ENCODE results near the gene ADH4.

- TF ChIP-seq, protein P1, sequence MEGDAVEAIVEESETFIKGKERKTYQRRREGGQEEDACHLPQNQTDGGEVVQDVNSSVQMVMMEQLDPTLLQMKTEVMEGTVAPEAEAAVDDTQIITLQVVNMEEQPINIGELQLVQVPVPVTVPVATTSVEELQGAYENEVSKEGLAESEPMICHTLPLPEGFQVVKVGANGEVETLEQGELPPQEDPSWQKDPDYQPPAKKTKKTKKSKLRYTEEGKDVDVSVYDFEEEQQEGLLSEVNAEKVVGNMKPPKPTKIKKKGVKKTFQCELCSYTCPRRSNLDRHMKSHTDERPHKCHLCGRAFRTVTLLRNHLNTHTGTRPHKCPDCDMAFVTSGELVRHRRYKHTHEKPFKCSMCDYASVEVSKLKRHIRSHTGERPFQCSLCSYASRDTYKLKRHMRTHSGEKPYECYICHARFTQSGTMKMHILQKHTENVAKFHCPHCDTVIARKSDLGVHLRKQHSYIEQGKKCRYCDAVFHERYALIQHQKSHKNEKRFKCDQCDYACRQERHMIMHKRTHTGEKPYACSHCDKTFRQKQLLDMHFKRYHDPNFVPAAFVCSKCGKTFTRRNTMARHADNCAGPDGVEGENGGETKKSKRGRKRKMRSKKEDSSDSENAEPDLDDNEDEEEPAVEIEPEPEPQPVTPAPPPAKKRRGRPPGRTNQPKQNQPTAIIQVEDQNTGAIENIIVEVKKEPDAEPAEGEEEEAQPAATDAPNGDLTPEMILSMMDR (conservative IDR thresholded peaks at IDR 0.05 in 1 of 2, IDR thresholded peaks at IDR 0.05 in 1 of 2; ENCODE audit: extremely low read depth in 1 of 2, insufficient read depth in 1 of 2, low read depth in 1 of 2, low read length in 2 of 2) = no peak
- TF ChIP-seq EZH2 (IDR thresholded peaks at IDR 0.05; ENCODE audit: borderline replicate concordance, low read length) = no peak
Observed at GRCh38 chr4:99144070-99144469, at the start of gene ADH4.

Data from mammary epithelial cell (primary cell).